ENCODE data around the gene SLC23A3. TPM values are rescaled to one million over a fixed set of nuclear protein-coding genes. Genes with fewer than 3 reads are reported as not detected.

SLC23A3 gene
- total RNA-seq, 4 donors from 2014 or later, result 0.26 to 8.1 (median 1.8) TPM; not detected in 1

- no peaks in the 10 kb centered on the region for H3K27me3 ChIP-seq
- H3K27ac ChIP-seq, result no peak overlapping the region
- H3K9me3 ChIP-seq, result no peaks in the 10 kb centered on the region
- peaks cover 0 to 4% of the 10 kb centered on the region in 2 donors for H3K4me1 ChIP-seq
- DNase-seq, result no peak
- intact Hi-C loops (cut with DNase I; ENCODE audit: low total_unique reads), result no loop called here
- H3K36me3 ChIP-seq, result no peaks in the 10 kb centered on the region
- TF ChIP-seq POLR2A (IDR thresholded peaks at IDR 0.05), result no peak
- no peak overlapping the region for H3K4me3 ChIP-seq
Observed at GRCh38 chr2:219127037-219127635, 42.7 kb downstream of the SLC23A3 start.

- no peaks in the 10 kb centered on the region for H3K27me3 ChIP-seq
- H3K9me3 ChIP-seq, result no peaks in the 10 kb centered on the region
- H3K36me3 ChIP-seq, result no peaks in the 10 kb centered on the region
- intact Hi-C loops (cut with DNase I; ENCODE audit: low total_unique reads), result no loop called here
- peaks cover 0 to 4% of the 10 kb centered on the region in 2 donors for H3K4me1 ChIP-seq
- no peak overlapping the region for H3K27ac ChIP-seq
- DNase-seq, result no peak
- no peak overlapping the region for H3K4me3 ChIP-seq
- TF ChIP-seq CTCF (IDR thresholded peaks at IDR 0.05) (no peak), POLR2A (IDR thresholded peaks at IDR 0.05) (no peak)
Observed at GRCh38 chr2:219126555-219126954, 43.3 kb downstream of the SLC23A3 start.

GRCh38 chr2:219125886-219126270 is 44.0 kb downstream of the SLC23A3 start:
- TF ChIP-seq CTCF (IDR thresholded peaks at IDR 0.05) (no peak), POLR2A (IDR thresholded peaks at IDR 0.05) (no peak)
- Histone ChIP-seq H3K4me3 (no peak overlapping the region), H3K36me3 (no peaks in the 10 kb centered on the region), H3K27ac (no peak overlapping the region), H3K4me1 (peaks cover 0 to 4% of the 10 kb centered on the region in 2 donors), H3K9me3 (no peaks in the 10 kb centered on the region), H3K27me3 (no peaks in the 10 kb centered on the region)
- no peak for DNase-seq
- intact Hi-C loops (cut with DNase I; ENCODE audit: low total_unique reads), result no loop called here

GRCh38 chr2:219125225-219125885 is 44.5 kb downstream of the SLC23A3 start:
- H3K4me3 ChIP-seq, result no peak overlapping the region
- intact Hi-C loops (cut with DNase I; ENCODE audit: low total_unique reads), result no loop called here
- no peak overlapping the region for H3K27ac ChIP-seq
- H3K9me3 ChIP-seq, result no peaks in the 10 kb centered on the region
- peaks cover 0 to 4% of the 10 kb centered on the region in 2 donors for H3K4me1 ChIP-seq
- DNase-seq, result peak; percentile 31 to 61
- H3K36me3 ChIP-seq, result no peaks in the 10 kb centered on the region
- TF ChIP-seq POLR2A (IDR thresholded peaks at IDR 0.05) (no peak), CTCF (IDR thresholded peaks at IDR 0.05) (no peak)
- no peaks in the 10 kb centered on the region for H3K27me3 ChIP-seq

- no peak overlapping the region for H3K27ac ChIP-seq
- no peaks in the 10 kb centered on the region for H3K36me3 ChIP-seq
- no peak for DNase-seq
- intact Hi-C loops (cut with DNase I; ENCODE audit: low total_unique reads), result no loop called here
- H3K9me3 ChIP-seq, result no peaks in the 10 kb centered on the region
- no peak overlapping the region for H3K4me3 ChIP-seq
- H3K4me1 ChIP-seq, result peaks cover 0 to 4% of the 10 kb centered on the region in 2 donors
- no peaks in the 10 kb centered on the region for H3K27me3 ChIP-seq
- no peak for TF ChIP-seq POLR2A (IDR thresholded peaks at IDR 0.05)
- TF ChIP-seq CTCF (IDR thresholded peaks at IDR 0.05), result no peak
Observed at GRCh38 chr2:219124381-219125110, 45.3 kb downstream of the SLC23A3 start.

Measured in uterus (tissue), 4 donors.